Measurements from ENCODE around the gene FYN. TPM values are rescaled to one million over a fixed set of nuclear protein-coding genes. Genes with fewer than 3 reads are reported as not detected.

Gene FYN
- total and polyA plus RNA-seq, 4 experiments from 2014 or later, result 338 to 713 (median 564) TPM

GRCh38 chr6:111746983-111747382 lies 126.3 kb downstream of the FYN start:
- Histone ChIP-seq H3K4me1 (ENCODE audit: insufficient read depth, low read length) (peaks cover 99% of the 10 kb centered on the region), H3K4me3 (ENCODE audit: low read length in 2 of 2) (peak overlapping the region in 1 of 2 donors; percentile 7), H3K36me3 (ENCODE audit: insufficient read depth, low read length) (peaks cover 8% of the 10 kb centered on the region), H3K9me3 (ENCODE audit: control insufficient read depth in 1 of 2, low read length in 2 of 2) (no peaks in the 10 kb centered on the region), H3K27ac (ENCODE audit: low read depth, low read length) (peak overlapping the region; percentile 62), H3K27me3 (ENCODE audit: insufficient read depth, low read length) (no peaks in the 10 kb centered on the region)
- Mint-ChIP-seq H3K27ac (peak overlapping the region; percentile 94 to 98 (median 96)), H3K27me3 (no peaks in the 10 kb centered on the region), H3K4me3 (peak overlapping the region in 6 of 8 donors; percentile 53 to 82 (median 70)), H3K9me3 (no peaks in the 10 kb centered on the region), H3K36me3 (peaks cover 46 to 75% of the 10 kb centered on the region in 2 donors), H3K4me1 (peaks cover 79 to 98% (median 90%) of the 10 kb centered on the region in 4 donors)
- ChIA-PET CTCF (ENCODE audit: partially characterized antibody) (interaction anchor here (1.1 kb wide), 1 partner anchor 9 kb away, joined by 3 read pairs; no protein-coding TSS in a partner anchor), POLR2A (ENCODE audit: partially characterized antibody) (interaction anchor here (0.9 to 13.5 kb wide), 9 partner anchors 10 to 127 kb away, joined by 3 to 201 read pairs (median 4); partner anchors contain the start of gene FYN)
- no peak for DNase-seq
- intact Hi-C loops (cut with micrococcal nuclease), result loop anchor here (1.0 kb wide), 1 partner anchor 11 kb away; no protein-coding TSS in a partner anchor

DNA sequence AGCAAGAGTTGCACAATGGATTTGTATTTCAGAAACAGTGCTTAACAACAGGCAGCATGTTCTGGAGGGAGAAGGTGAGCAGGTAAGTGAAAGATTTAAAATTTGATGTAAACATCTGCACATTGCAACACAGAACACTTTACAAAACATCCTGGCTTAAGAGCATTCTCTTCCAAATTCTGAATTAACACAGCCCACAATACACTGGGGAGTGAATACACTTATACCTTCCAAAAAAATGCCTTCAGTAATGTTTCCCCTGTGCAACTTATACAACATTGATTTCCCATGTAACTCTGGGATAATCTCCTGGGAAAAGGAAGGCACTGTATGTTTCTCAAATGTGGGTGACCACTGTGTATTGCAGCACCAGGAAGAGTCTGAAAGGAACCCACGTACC lies 127.6 kb downstream of the FYN start:
- H3K4me3 Mint-ChIP-seq, result peak overlapping the region in 7 of 8 donors; percentile 13 to 74 (median 56)
- ChIA-PET POLR2A (ENCODE audit: partially characterized antibody) (interaction anchor here (0.8 to 13.5 kb wide), 3 partner anchors 8 to 15 kb away, joined by 3 to 201 read pairs (median 48); no protein-coding TSS in a partner anchor), CTCF (ENCODE audit: partially characterized antibody) (no interaction called here)
- Histone ChIP-seq H3K4me1 (ENCODE audit: insufficient read depth, low read length) (peaks cover 99% of the 10 kb centered on the region), H3K9me3 (ENCODE audit: control insufficient read depth in 1 of 2, low read length in 2 of 2) (no peaks in the 10 kb centered on the region), H3K36me3 (ENCODE audit: insufficient read depth, low read length) (peaks cover 8% of the 10 kb centered on the region), H3K27me3 (ENCODE audit: insufficient read depth, low read length) (no peaks in the 10 kb centered on the region), H3K4me3 (ENCODE audit: low read length in 2 of 2) (no peak overlapping the region), H3K27ac (ENCODE audit: low read depth, low read length) (peak overlapping the region; percentile 62)
- DNase-seq, result no peak
- intact Hi-C loops (cut with micrococcal nuclease), result loop anchor here (1.0 kb wide), 1 partner anchor 9 kb away; no protein-coding TSS in a partner anchor
- H3K27ac Mint-ChIP-seq, result peak overlapping the region; percentile 49 to 98 (median 96)
- no peaks in the 10 kb centered on the region for H3K9me3 Mint-ChIP-seq
- H3K4me1 Mint-ChIP-seq, result peaks cover 77 to 98% (median 89%) of the 10 kb centered on the region in 4 donors
- no peaks in the 10 kb centered on the region for H3K27me3 Mint-ChIP-seq
- H3K36me3 Mint-ChIP-seq, result peaks cover 45 to 76% of the 10 kb centered on the region in 2 donors

GRCh38 chr6:111745186-111745585 lies 128.1 kb downstream of the FYN start:
- peaks cover 45 to 76% of the 10 kb centered on the region in 2 donors for H3K36me3 Mint-ChIP-seq
- peaks cover 77 to 98% (median 89%) of the 10 kb centered on the region in 4 donors for H3K4me1 Mint-ChIP-seq
- H3K27ac ChIP-seq (ENCODE audit: low read depth, low read length), result no peak overlapping the region
- H3K4me3 Mint-ChIP-seq, result peak overlapping the region in 7 of 8 donors; percentile 13 to 74 (median 56)
- peaks cover 8% of the 10 kb centered on the region for H3K36me3 ChIP-seq (ENCODE audit: insufficient read depth, low read length)
- peaks cover 99% of the 10 kb centered on the region for H3K4me1 ChIP-seq (ENCODE audit: insufficient read depth, low read length)
- no peaks in the 10 kb centered on the region for H3K27me3 ChIP-seq (ENCODE audit: insufficient read depth, low read length)
- no peaks in the 10 kb centered on the region for H3K9me3 Mint-ChIP-seq
- POLR2A ChIA-PET (ENCODE audit: partially characterized antibody), result interaction anchor here (0.8 to 13.5 kb wide), 3 partner anchors 9 to 15 kb away, joined by 3 to 201 read pairs (median 48); no protein-coding TSS in a partner anchor
- intact Hi-C loops (cut with micrococcal nuclease), result no loop called here
- DNase-seq, result no peak
- CTCF ChIA-PET (ENCODE audit: partially characterized antibody), result no interaction called here
- no peaks in the 10 kb centered on the region for H3K27me3 Mint-ChIP-seq
- no peaks in the 10 kb centered on the region for H3K9me3 ChIP-seq (ENCODE audit: control insufficient read depth in 1 of 2, low read length in 2 of 2)
- no peak overlapping the region for H3K4me3 ChIP-seq (ENCODE audit: low read length in 2 of 2)
- peak overlapping the region; percentile 49 to 98 (median 96) for H3K27ac Mint-ChIP-seq

- Histone ChIP-seq H3K36me3 (ENCODE audit: insufficient read depth, low read length) (peaks cover 3% of the 10 kb centered on the region), H3K4me1 (ENCODE audit: insufficient read depth, low read length) (peaks cover 99% of the 10 kb centered on the region), H3K9me3 (ENCODE audit: control insufficient read depth in 1 of 2, low read length in 2 of 2) (no peaks in the 10 kb centered on the region), H3K4me3 (ENCODE audit: low read length in 2 of 2) (no peak overlapping the region), H3K27ac (ENCODE audit: low read depth, low read length) (no peak overlapping the region), H3K27me3 (ENCODE audit: insufficient read depth, low read length) (no peaks in the 10 kb centered on the region)
- Mint-ChIP-seq H3K9me3 (peaks cover 0 to under 1% (median 0%) of the 10 kb centered on the region in 8 donors), H3K4me3 (peak overlapping the region in 1 of 8 donors; percentile 40), H3K27me3 (no peaks in the 10 kb centered on the region), H3K4me1 (peaks cover 77 to 100% (median 90%) of the 10 kb centered on the region in 4 donors), H3K36me3 (peaks cover 48 to 80% of the 10 kb centered on the region in 2 donors), H3K27ac (peak overlapping the region in 6 of 7 donors; percentile 28 to 86 (median 49))
- POLR2A ChIA-PET (ENCODE audit: partially characterized antibody), result interaction anchor here (1.0 to 13.5 kb wide), 5 partner anchors 9 to 259 kb away, joined by 3 to 201 read pairs (median 4); no protein-coding TSS in a partner anchor
- DNase-seq, result no peak
- CTCF ChIA-PET (ENCODE audit: partially characterized antibody), result interaction anchor here (1.1 to 1.7 kb wide), 4 partner anchors 9 to 266 kb away, joined by 3 to 6 read pairs (median 4); no protein-coding TSS in a partner anchor
- intact Hi-C loops (cut with micrococcal nuclease), result no loop called here
These were observed 129.2 kb downstream of the FYN start for GRCh38 chr6:111743862-111744692.

DNA sequence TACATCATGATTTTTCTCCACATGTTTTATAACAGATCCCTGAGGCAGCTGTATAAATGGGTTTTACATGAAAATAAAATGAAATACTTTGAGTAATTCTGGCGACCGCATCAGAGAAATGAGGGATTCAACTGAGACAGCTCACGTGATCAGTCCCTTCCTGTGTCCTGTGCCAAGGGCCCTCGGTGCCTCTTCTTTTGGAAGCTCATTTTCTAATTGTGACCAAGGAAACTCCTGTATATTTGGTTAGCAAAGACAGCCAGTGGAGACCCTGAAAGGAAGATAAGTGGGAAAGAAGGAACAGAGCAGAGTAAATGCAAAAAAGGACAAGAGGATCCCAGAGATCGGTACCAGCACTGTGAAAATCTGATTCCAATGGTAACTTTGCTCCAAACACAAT lies 129.9 kb downstream of the FYN start:
- Mint-ChIP-seq H3K36me3 (peaks cover 54 to 83% of the 10 kb centered on the region in 2 donors), H3K4me1 (peaks cover 78 to 100% (median 91%) of the 10 kb centered on the region in 4 donors), H3K4me3 (peak overlapping the region in 2 of 8 donors; percentile 11 to 40), H3K27me3 (no peaks in the 10 kb centered on the region), H3K9me3 (peaks cover 0 to 4% (median 0%) of the 10 kb centered on the region in 8 donors), H3K27ac (peak overlapping the region in 5 of 7 donors; percentile 26 to 86 (median 64))
- Histone ChIP-seq H3K27me3 (ENCODE audit: insufficient read depth, low read length) (no peaks in the 10 kb centered on the region), H3K36me3 (ENCODE audit: insufficient read depth, low read length) (no peaks in the 10 kb centered on the region), H3K27ac (ENCODE audit: low read depth, low read length) (no peak overlapping the region), H3K4me1 (ENCODE audit: insufficient read depth, low read length) (peaks cover 99% of the 10 kb centered on the region), H3K9me3 (ENCODE audit: control insufficient read depth in 1 of 2, low read length in 2 of 2) (no peaks in the 10 kb centered on the region), H3K4me3 (ENCODE audit: low read length in 2 of 2) (no peak overlapping the region)
- DNase-seq, result no peak
- intact Hi-C loops (cut with micrococcal nuclease), result no loop called here
- POLR2A ChIA-PET (ENCODE audit: partially characterized antibody), result interaction anchor here (1.0 to 13.5 kb wide), 5 partner anchors 8 to 258 kb away, joined by 3 to 201 read pairs (median 4); no protein-coding TSS in a partner anchor
- CTCF ChIA-PET (ENCODE audit: partially characterized antibody), result interaction anchor here (1.1 to 1.7 kb wide), 4 partner anchors 8 to 267 kb away, joined by 3 to 6 read pairs (median 4); no protein-coding TSS in a partner anchor

GRCh38 chr6:111741177-111741952 lies 131.9 kb downstream of the FYN start:
- Mint-ChIP-seq H3K27me3 (no peaks in the 10 kb centered on the region), H3K27ac (peak overlapping the region; percentile 77 to 97 (median 86)), H3K9me3 (peaks cover 0 to 4% (median 0%) of the 10 kb centered on the region in 8 donors), H3K36me3 (peaks cover 52 to 80% of the 10 kb centered on the region in 2 donors), H3K4me3 (peak overlapping the region in 3 of 8 donors; percentile 10 to 26 (median 24)), H3K4me1 (peaks cover 80 to 100% (median 91%) of the 10 kb centered on the region in 4 donors)
- no peaks in the 10 kb centered on the region for H3K36me3 ChIP-seq (ENCODE audit: insufficient read depth, low read length)
- no peaks in the 10 kb centered on the region for H3K27me3 ChIP-seq (ENCODE audit: insufficient read depth, low read length)
- H3K4me3 ChIP-seq (ENCODE audit: low read length in 2 of 2), result no peak overlapping the region
- ChIA-PET POLR2A (ENCODE audit: partially characterized antibody) (interaction anchor here (1.0 to 1.4 kb wide), 5 partner anchors 8 to 25 kb away, joined by 3 to 4 read pairs (median 3); no protein-coding TSS in a partner anchor), CTCF (ENCODE audit: partially characterized antibody) (interaction anchor here (1.0 to 2.0 kb wide), 3 partner anchors 8 to 269 kb away, joined by 3 to 8 read pairs (median 4); no protein-coding TSS in a partner anchor)
- intact Hi-C loops (cut with micrococcal nuclease), result loop anchor here (2.0 kb wide), 1 partner anchor 17 kb away; no protein-coding TSS in a partner anchor
- H3K9me3 ChIP-seq (ENCODE audit: control insufficient read depth in 1 of 2, low read length in 2 of 2), result no peaks in the 10 kb centered on the region
- no peak overlapping the region for H3K27ac ChIP-seq (ENCODE audit: low read depth, low read length)
- DNase-seq, result no peak
- H3K4me1 ChIP-seq (ENCODE audit: insufficient read depth, low read length), result peaks cover 99% of the 10 kb centered on the region
